Heart left ventricle (tissue), 13 donors: Measurements from ENCODE around the gene BCL11A.

Experiments used
- CTCF ChIP-seq, 12 donors: fragments of 200-600 bp; sonication (generic) in 4 of 12; IDR thresholded peaks; one replicate each; pipeline versions ENCODE4 v1.5.0 to v1.8.0; 2018 to 2022; ENCODE audit warnings: antibody characterized with exemption in 12 of 12, mild to moderate bottlenecking in 5 of 12
- POLR2A ChIP-seq, 2 donors: fragments of 450-650 bp; IDR thresholded peaks; one replicate each; pipeline ENCODE4 v1.6.1; 2017; ENCODE audit warnings: antibody characterized with exemption in 2 of 2, mild to moderate bottlenecking in 2 of 2, moderate library complexity in 2 of 2
- donor health status: ischemic (EF 13 %, LVEDD 7.1; RV severe dilation, severe dysfunction).
- donor health status: DM: no; HTN: yes; CAD: no.
- donor health status: DM: no; HTN: no; CAD: no.
- donor health status: ischemic (EF 25% LVEDD 6.9; RV normal size, moderate dysfunction).
- donor health status: ischemic (EF 25% LVEDD 5.7; RV mildly dilated, moderate dysfunction).
- donor health status: ischemic (EF 35%, LVEDD 5.7; RV mildly dilated, moderate dysfunction).
- donor health status: nonischemic (EF 11% LVEDD 7.7; RV severe dilation, severe dysfunction).
- donor health status: DM: yes; HTN: yes; CAD: no.
- donor health status: PGD.
- donor health status: ischemic (EF 29% LVEDD 5.4; RV normal size, mild dysfunction).
- donor health status: nonischemic (EF 23%, LVEDD 6.1; RV moderate dilation, normal function).

- TF ChIP-seq CTCF (IDR thresholded peaks at IDR 0.05): no peak
- no peak for TF ChIP-seq POLR2A (IDR thresholded peaks at IDR 0.05)
Measured at GRCh38 chr2:60438653-60439052, 114.8 kb downstream of the BCL11A start.
